HepG2 (cell line): ENCODE data around the gene SIRPB1. TPM values are rescaled to one million over a fixed set of nuclear protein-coding genes. Genes with fewer than 3 reads are reported as not detected.

Experiments used
- ATAC-seq: fragments of 200-7000 bp; cut with Tn5 transposase; 3 replicates; pipeline ENCODE4 v1.9.1; 2020; ENCODE audit warnings: mild to moderate bottlenecking, moderate library complexity
- BruUV-seq: library from RNA; stranded (reverse); fragments of 400-500 nt; replicated peaks from 2 replicates; lab custom pipeline; 2021; lab: Mats Ljungman, UMichigan
- CTCF ChIA-PET: fragments of 300-600 bp; formaldehyde crosslinking; extraction: SDS; loops from one replicate; lab custom pipeline; 2021; ENCODE audit warnings: low total read pairs, inconsistent platforms, low intra/inter-chr PET ratio; lab: Yijun Ruan, JAX
- POLR2A ChIA-PET: fragments of 350-600 bp; sonication (Branson Sonifier 250); formaldehyde crosslinking; loops from one replicate; lab custom pipeline; 2020; ENCODE audit warnings: antibody characterized with exemption, inconsistent platforms; lab: Yijun Ruan, JAX
- DNase-seq: peaks from one replicate; pipeline ENCODE4 v3.0.0-alpha.2; 2015; ENCODE audit warnings: low spot score
- FAIRE-seq: peaks from 3 replicates; lab custom pipeline; 2011; peaks lifted over from hg19 to GRCh38; lab: Jason Lieb, UNC
- H2AFZ ChIP-seq: one replicate; pipeline ENCODE4 v1.6.1; 2011; ENCODE audit warnings: low read length, inconsistent platforms
- H3K27ac ChIP-seq: fragments of 300-600 bp; 3 replicates; pipeline ENCODE4 v1.8.0; 2011; ENCODE audit warnings: mixed run types, mild to moderate bottlenecking, mixed read lengths, low read length, inconsistent platforms; ENCODE audit not compliant: insufficient read depth; ENCODE audit errors: extremely low read length
- H3K27me3 ChIP-seq, 2 experiments: fragments of 200-600 bp in 1 of 2; 2 replicates in 1 of 2; 3 replicates in 1 of 2; pipeline versions ENCODE4 v1.6.0 to v1.8.0; 2011; ENCODE audit warnings: low read length in 2 of 2, mild to moderate bottlenecking in 2 of 2, moderate library complexity in 2 of 2, inconsistent platforms in 1 of 2; ENCODE audit not compliant: insufficient read depth in 2 of 2, control insufficient read depth in 1 of 2
- H3K36me3 ChIP-seq, 2 experiments: fragments of 200-600 bp in 1 of 2; replicated peaks in 1 of 2; 2 replicates in 1 of 2; 3 replicates in 1 of 2; pipeline versions ENCODE4 v1.5.1 to v1.8.0; 2011; ENCODE audit warnings: low read length in 2 of 2, inconsistent platforms in 1 of 2; ENCODE audit not compliant: insufficient read depth in 2 of 2, control insufficient read depth in 1 of 2
- H3K4me1 ChIP-seq: 2 replicates; pipeline ENCODE4 v1.5.1; 2012; ENCODE audit warnings: low read length, inconsistent platforms; ENCODE audit not compliant: insufficient read depth
- H3K4me2 ChIP-seq: 2 replicates; pipeline ENCODE4 v1.6.0; 2011; ENCODE audit warnings: low read depth, low read length, inconsistent platforms
- H3K4me3 ChIP-seq, 3 experiments: fragments of 200-600 bp in 1 of 3; sonication (generic), shearing (Covaris generic) in 1 of 3; replicated peaks in 1 of 3; 2 replicates each; pipeline ENCODE4 v1.5.1; 2011 to 2016; ENCODE audit warnings: low read length in 3 of 3, inconsistent platforms in 2 of 3, low read depth in 2 of 3, mild to moderate bottlenecking in 2 of 3, control low read depth in 1 of 3, mixed read lengths in 1 of 3; ENCODE audit not compliant: insufficient read depth in 1 of 3
- H3K79me2 ChIP-seq: one replicate; pipeline ENCODE4 v1.6.1; 2011; ENCODE audit warnings: low read length, inconsistent platforms; ENCODE audit not compliant: insufficient read depth
- H3K9ac ChIP-seq: 2 replicates; pipeline ENCODE4 v1.6.0; 2011; ENCODE audit warnings: mild to moderate bottlenecking, low read depth, low read length, inconsistent platforms; ENCODE audit not compliant: insufficient read depth
- H3K9me3 ChIP-seq: 2 replicates; pipeline ENCODE4 v1.5.1; 2012; ENCODE audit warnings: mild to moderate bottlenecking, low read length
- H4K20me1 ChIP-seq: 2 replicates; pipeline ENCODE4 v1.6.0; 2011; ENCODE audit warnings: inconsistent platforms, mild to moderate bottlenecking, low read length, moderate library complexity; ENCODE audit not compliant: insufficient read depth
- ATF1 ChIP-seq: IDR thresholded peaks from 2 replicates; pipeline ENCODE4 v1.6.1; 2016; ENCODE audit warnings: mild to moderate bottlenecking, control low read depth
- DPF2 ChIP-seq: sonication (generic); formaldehyde crosslinking; IDR thresholded peaks from 2 replicates; pipeline ENCODE4 v1.4.0; 2020; ENCODE audit warnings: mild to moderate bottlenecking, low read depth, missing genetic modification reagents, borderline replicate concordance
- E2F5 ChIP-seq: sonication (generic); formaldehyde crosslinking; conservative IDR thresholded peaks from 2 replicates; pipeline ENCODE4 v1.4.0; 2020; ENCODE audit warnings: missing genetic modification reagents
- HNRNPUL1 ChIP-seq: fragments of 200-400 bp; formaldehyde crosslinking; IDR thresholded peaks from 2 replicates; pipeline ENCODE4 v1.6.1; 2017; ENCODE audit warnings: low read depth, mild to moderate bottlenecking, low read length, moderate library complexity
- KLF12 ChIP-seq: sonication (generic); formaldehyde crosslinking; IDR thresholded peaks from 2 replicates; pipeline ENCODE4 v1.4.0; 2020; ENCODE audit warnings: missing genetic modification reagents, borderline replicate concordance
- MAF1 ChIP-seq: sonication (generic); formaldehyde crosslinking; IDR thresholded peaks from 2 replicates; pipeline ENCODE4 v1.5.0; 2020; ENCODE audit warnings: missing genetic modification reagents, borderline replicate concordance
- MAFK ChIP-seq, 2 experiments: IDR thresholded peaks in 1 of 2; conservative IDR thresholded peaks in 1 of 2; 2 replicates each; pipeline ENCODE4 v1.6.1; 2011; ENCODE audit warnings: improper control_type of control experiment in 2 of 2, low read length in 2 of 2
- NBN ChIP-seq: fragments of 450-650 bp; conservative IDR thresholded peaks from 2 replicates; pipeline ENCODE4 v1.6.1; 2017
- PHB2 ChIP-seq: fragments of 450-650 bp; IDR thresholded peaks from 2 replicates; pipeline ENCODE4 v1.6.1; 2018; ENCODE audit not compliant: partially characterized antibody
- RNF2 ChIP-seq: fragments of 450-650 bp; conservative IDR thresholded peaks from 2 replicates; pipeline ENCODE4 v1.6.1; 2016; ENCODE audit warnings: low read depth
- ZNF160 ChIP-seq: sonication (generic); formaldehyde crosslinking; IDR thresholded peaks from 2 replicates; pipeline ENCODE4 v1.8.0; 2022; ENCODE audit warnings: mild to moderate bottlenecking, inconsistent platforms, missing genetic modification reagents
- ZNF274 ChIP-seq: sonication (generic); formaldehyde crosslinking; IDR thresholded peaks from 2 replicates; pipeline ENCODE4 v1.5.1; 2020; ENCODE audit warnings: mild to moderate bottlenecking, missing genetic modification reagents
- ZNF343 ChIP-seq: sonication (generic); formaldehyde crosslinking; IDR thresholded peaks from 2 replicates; pipeline ENCODE4 v1.4.0; 2020; ENCODE audit warnings: mild to moderate bottlenecking, missing genetic modification reagents
- ZNF747 ChIP-seq: sonication (generic); formaldehyde crosslinking; IDR thresholded peaks from 2 replicates; pipeline ENCODE4 v1.8.1; 2023; ENCODE audit warnings: missing genetic modification reagents, mild to moderate bottlenecking, borderline replicate concordance
- WGBS: methylation state at CpG from one replicate; pipeline ENCODE4 v1.1.6; 2017; ENCODE audit warnings: low lambda C conversion rate; 5-methylcytosine and 5-hydroxymethylcytosine counted together
- in situ Hi-C: cut with HindIII; loops from 2 replicates; pipeline ENCODE4 v1.10.0; 2017; ENCODE audit warnings: low pct_unique_long_range_greater_than_20kb; ENCODE audit not compliant: extremely low pct_ligation_motif_present
- intact Hi-C: fragments of 100-400 bp; cut with micrococcal nuclease; formaldehyde crosslinking; loops from one replicate; pipeline ENCODE4 v1.10.0; 2022; ENCODE audit not compliant: unreplicated experiment
- polyA plus RNA-seq, 8 experiments: library from polyadenylated mRNA; depleted of rRNA in 3 of 8; stranded (reverse) in 7 of 8; unstranded in 1 of 8; fragments of >200 nt; fragmentation: Illumina TruSeq in 4 of 8; extraction: Trizol in 4 of 8; gene quantifications; 2 replicates each; pipeline versions ENCODE4 v1.2.1 to v1.2.3, GENCODE V29; 2011 to 2016; ENCODE audit warnings: low read depth in 4 of 8, missing spikeins in 1 of 8, mixed read lengths in 1 of 8; ENCODE audit not compliant: insufficient read depth in 1 of 8
- total RNA-seq, 5 experiments: library from RNA; depleted of rRNA; stranded (reverse); fragments of >200 nt; fragmentation: Illumina TruSeq; extraction: Trizol; gene quantifications; 2 replicates each; pipeline ENCODE4 v1.2.3, GENCODE V29; 2016; ENCODE audit warnings: low read depth in 1 of 5
- TF ChIP-seq, protein P1 (sequence below): sonication (generic); formaldehyde crosslinking; conservative IDR thresholded peaks from 2 replicates; pipeline ENCODE4 v1.4.0; 2020; ENCODE audit warnings: missing genetic modification reagents
- TF ChIP-seq, protein P2 (sequence below): fragments of 450-650 bp; IDR thresholded peaks from 2 replicates; pipeline ENCODE4 v1.6.1; 2017

The SIRPB1 gene
- total and polyA plus RNA-seq, 2 of the 13 experiments (the other 11 are each of a cell fraction or from before 2014, with no cell fraction given): 0.41 to 1.4 TPM

DNA sequence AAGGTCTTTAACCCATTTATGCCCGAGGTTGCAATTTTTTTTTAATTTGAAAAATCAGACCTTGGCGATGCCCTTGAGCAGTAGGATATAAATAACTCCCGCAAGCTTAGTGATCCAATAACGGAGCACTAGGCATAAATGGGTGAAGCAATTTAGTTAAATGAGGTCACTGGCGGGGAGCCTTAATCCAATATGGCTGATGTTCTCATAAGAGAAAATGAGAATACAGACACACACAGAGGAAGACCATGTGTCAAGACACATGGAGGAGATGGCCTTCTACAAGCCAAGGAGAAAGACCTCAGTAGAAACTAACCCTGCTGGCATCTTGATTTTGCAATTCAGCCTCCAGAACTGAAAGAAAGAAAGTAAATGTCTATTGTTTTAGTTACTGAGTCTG lies 37.0 kb upstream of the SIRPB1 start:
- no peak overlapping the region for H3K4me2 ChIP-seq
- no peak overlapping the region for H3K4me3 ChIP-seq
- ATAC-seq (no peak), FAIRE-seq (no peak), DNase-seq (no peak)
- no peaks in the 10 kb centered on the region for H4K20me1 ChIP-seq
- ChIA-PET POLR2A (no interaction called here), CTCF (no interaction called here)
- BruUV-seq: no TSS peak
- no peaks in the 10 kb centered on the region for H3K9me3 ChIP-seq
- H2AFZ ChIP-seq: no peak overlapping the region
- no peaks in the 10 kb centered on the region for H3K36me3 ChIP-seq
- no peak overlapping the region for H3K27ac ChIP-seq
- intact Hi-C loops (no loop called here), in situ Hi-C loops (no loop called here)
- no peaks in the 10 kb centered on the region for H3K27me3 ChIP-seq
- no peaks in the 10 kb centered on the region for H3K4me1 ChIP-seq
- no peaks in the 10 kb centered on the region for H3K79me2 ChIP-seq
- H3K9ac ChIP-seq: no peak overlapping the region
- TF ChIP-seq MAFK (conservative IDR thresholded peaks at IDR 0.05 in 1 of 2, IDR thresholded peaks at IDR 0.05 in 1 of 2; ENCODE audit: low read length in 2 of 2) (peak in 1 of 2 experiments; percentile 40; a peak in 2 of 4 replicates), MAF1 (CRISPR knock-in tag) (no peak)
- WGBS: 31% methylated on average over 5 of the region's 5 CpGs

DNA sequence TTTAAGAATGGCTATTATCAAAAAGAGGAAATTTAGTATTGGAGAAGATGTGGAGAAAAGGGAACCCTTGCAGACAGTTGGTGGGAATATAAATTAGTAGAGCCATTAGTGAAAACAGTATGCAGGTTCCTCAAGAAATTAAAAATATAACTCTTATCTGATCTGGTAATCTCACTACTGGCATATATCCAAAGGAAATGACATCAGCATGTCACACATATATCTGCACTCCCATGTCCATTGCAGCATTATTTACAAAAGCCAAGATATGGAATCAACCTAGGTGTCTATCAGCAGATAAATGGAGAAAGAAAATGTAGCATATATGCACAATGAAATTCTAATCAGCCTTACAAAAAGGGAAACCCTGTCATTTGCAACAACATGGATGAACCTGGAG lies 35.2 kb upstream of the SIRPB1 start:
- H3K36me3 ChIP-seq: no peaks in the 10 kb centered on the region
- TF ChIP-seq PHB2 (no peak), NBN (no peak), E2F5 (CRISPR knock-in tag) (no peak), RNF2 (no peak), ZNF343 (CRISPR knock-in tag) (no peak), DPF2 (CRISPR knock-in tag) (no peak), ATF1 (CRISPR knock-in tag) (no peak), ZNF160 (CRISPR knock-in tag) (no peak), ZNF274 (no peak), ZNF747 (no peak), KLF12 (CRISPR knock-in tag) (no peak), HNRNPUL1 (no peak)
- TF ChIP-seq, protein P1, sequence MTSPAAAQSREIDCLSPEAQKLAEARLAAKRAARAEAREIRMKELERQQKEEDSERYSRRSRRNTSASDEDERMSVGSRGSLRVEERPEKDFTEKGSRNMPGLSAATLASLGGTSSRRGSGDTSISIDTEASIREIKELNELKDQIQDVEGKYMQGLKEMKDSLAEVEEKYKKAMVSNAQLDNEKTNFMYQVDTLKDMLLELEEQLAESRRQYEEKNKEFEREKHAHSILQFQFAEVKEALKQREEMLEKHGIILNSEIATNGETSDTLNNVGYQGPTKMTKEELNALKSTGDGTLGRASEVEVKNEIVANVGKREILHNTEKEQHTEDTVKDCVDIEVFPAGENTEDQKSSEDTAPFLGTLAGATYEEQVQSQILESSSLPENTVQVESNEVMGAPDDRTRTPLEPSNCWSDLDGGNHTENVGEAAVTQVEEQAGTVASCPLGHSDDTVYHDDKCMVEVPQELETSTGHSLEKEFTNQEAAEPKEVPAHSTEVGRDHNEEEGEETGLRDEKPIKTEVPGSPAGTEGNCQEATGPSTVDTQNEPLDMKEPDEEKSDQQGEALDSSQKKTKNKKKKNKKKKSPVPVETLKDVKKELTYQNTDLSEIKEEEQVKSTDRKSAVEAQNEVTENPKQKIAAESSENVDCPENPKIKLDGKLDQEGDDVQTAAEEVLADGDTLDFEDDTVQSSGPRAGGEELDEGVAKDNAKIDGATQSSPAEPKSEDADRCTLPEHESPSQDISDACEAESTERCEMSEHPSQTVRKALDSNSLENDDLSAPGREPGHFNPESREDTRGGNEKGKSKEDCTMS (CRISPR knock-in tag): no peak
- TF ChIP-seq, protein P2, sequence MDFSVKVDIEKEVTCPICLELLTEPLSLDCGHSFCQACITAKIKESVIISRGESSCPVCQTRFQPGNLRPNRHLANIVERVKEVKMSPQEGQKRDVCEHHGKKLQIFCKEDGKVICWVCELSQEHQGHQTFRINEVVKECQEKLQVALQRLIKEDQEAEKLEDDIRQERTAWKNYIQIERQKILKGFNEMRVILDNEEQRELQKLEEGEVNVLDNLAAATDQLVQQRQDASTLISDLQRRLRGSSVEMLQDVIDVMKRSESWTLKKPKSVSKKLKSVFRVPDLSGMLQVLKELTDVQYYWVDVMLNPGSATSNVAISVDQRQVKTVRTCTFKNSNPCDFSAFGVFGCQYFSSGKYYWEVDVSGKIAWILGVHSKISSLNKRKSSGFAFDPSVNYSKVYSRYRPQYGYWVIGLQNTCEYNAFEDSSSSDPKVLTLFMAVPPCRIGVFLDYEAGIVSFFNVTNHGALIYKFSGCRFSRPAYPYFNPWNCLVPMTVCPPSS: no peak
- BruUV-seq: no TSS peak
- no peak overlapping the region for H3K27ac ChIP-seq
- H3K9me3 ChIP-seq: no peaks in the 10 kb centered on the region
- H4K20me1 ChIP-seq: no peaks in the 10 kb centered on the region
- FAIRE-seq (no peak), ATAC-seq (no peak), DNase-seq (no peak)
- POLR2A ChIA-PET: no interaction called here
- no peak overlapping the region for H3K4me2 ChIP-seq
- no peaks in the 10 kb centered on the region for H3K4me1 ChIP-seq
- intact Hi-C loops: no loop called here
- no peaks in the 10 kb centered on the region for H3K27me3 ChIP-seq
- no peaks in the 10 kb centered on the region for H3K79me2 ChIP-seq
- H3K4me3 ChIP-seq: no peak overlapping the region
- H3K9ac ChIP-seq: no peak overlapping the region
- in situ Hi-C loops: no loop called here
- CTCF ChIA-PET: no interaction called here
- H2AFZ ChIP-seq: no peak overlapping the region
